Measurements from ENCODE around the gene HFE. TPM values are rescaled to one million over a fixed set of nuclear protein-coding genes. Genes with fewer than 3 reads are reported as not detected.
A peak's percentile ranks its signal among the peaks of the same experiment; 100 is the strongest.
"Not testable (repeated sequence)": the region's sequence is repeated elsewhere in the genome, so short reads cannot be mapped to it uniquely, and the experiment has no call there.

Gene HFE
- total RNA-seq, 1 experiment from 2014 or later, result 14.5 TPM

DNA sequence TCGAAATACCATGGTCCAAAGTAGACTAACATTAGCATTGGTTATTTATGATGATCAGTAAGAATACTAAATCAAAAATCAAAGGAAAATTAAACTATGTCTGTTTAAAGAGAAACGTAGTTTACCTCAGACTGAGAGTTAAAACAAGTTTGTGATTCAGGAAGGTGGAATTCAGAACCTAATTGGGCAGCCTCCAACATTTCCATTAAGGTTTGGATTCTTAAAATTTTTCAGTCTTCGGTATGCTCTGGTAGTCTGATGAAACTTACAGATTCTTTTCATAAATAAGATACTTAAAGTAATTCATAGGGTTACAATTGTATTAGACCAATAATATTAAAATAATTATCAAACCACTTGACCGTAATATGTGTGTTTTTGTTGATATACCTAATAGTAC, 18.6 kb downstream of the HFE start:
- DNase-seq (ENCODE audit: extremely low read depth, low read depth), result no peak

DNA sequence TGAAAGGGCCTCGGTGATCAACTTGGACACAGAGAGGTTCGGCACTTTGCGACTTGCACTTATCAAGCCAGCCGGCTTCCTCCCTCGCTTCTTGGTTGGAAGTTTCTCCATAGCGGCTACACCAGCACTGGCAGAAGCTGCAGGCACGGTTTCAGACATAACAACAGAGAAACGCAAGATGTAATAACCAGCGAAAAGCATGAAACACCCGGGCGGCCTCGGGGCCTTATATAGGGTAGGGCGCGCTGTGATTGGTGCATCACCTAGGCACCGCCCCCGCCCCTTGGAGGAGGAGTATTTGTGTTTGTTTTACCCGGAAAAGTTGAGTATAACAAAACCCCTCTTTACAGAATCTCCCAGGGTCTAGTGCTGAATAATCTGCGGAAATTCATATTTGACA, 20.7 kb downstream of the HFE start:
- no peak for DNase-seq (ENCODE audit: extremely low read depth, low read depth)

DNA sequence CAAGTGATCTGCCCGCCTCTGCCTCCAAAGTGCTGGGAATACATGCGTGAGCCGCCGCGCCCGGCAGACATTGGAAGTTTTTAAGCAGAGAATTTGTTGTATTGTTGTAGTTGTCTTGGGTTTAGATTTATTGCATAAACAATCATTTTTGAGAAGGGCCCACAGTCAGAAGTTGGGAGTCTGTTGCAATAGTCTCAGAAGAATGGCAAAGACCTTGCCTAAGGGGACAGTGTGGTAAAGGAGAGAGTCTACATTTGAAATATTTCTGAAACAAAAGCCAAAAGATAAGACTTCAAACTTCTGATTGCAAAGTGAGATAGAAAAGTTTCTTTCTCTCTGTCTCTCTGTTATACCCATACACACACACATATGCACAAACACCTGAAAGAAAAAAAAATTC, 22.5 kb downstream of the HFE start:
- no peak for DNase-seq (ENCODE audit: extremely low read depth, low read depth)

DNA sequence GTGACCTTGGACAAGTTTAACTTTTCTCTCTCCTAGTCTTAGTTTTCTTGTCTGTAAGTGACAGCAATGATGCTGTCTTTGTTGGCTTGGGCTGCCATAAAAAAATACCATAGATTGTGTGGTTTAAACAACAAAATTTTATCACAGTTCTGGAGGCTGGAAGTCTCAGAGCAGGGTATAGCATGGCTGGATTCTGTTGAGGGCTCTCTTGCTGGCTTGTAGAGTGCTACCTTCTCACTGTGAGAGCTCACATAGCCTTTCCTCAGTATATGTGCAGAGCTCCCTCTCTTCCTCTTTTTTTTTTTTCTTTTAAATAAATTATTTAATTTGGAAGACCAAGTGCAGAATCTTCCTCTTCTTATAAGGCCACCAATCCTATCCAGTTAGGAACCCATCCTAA, 26.3 kb downstream of the HFE start:
- no peak for DNase-seq (ENCODE audit: extremely low read depth, low read depth)

DNA sequence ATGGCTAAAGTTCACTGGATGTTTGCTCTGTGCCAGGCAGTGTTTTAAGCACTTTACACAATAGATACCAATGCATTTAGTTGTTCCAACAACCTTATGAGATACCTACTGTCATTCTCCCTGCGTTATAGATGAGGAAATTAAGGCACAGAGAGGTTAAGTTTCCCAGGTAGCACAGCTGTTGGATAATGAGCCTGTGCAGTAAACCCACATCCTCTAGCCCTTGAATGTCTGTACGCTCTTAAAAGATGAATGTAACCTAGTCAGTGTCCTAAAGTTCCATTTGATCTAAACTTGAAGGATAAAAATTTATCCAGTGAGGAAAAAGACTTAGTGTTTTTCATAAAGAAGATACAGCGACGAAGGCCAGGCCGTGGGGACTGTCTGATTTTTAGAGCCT, 28.0 kb downstream of the HFE start:
- DNase-seq (ENCODE audit: extremely low read depth, low read depth), result no peak

DNA sequence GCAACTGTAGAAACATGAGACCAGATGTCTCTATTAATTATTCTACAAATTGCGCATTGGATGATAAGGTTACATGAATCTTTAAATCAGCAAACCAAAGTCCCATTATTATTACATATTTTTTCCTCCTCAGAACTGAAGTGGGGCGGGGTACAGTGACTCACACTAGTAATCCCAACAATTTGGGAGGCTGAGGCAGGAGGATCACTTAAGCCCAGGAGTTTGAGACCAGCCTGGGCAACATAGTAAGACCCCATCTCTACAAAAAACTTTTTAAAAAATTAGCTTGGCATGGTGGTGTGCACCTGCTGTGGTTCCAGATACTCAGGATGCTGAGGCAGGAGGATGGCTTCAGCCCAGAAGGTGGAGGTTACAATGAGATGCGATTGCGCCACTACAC, 29.0 kb downstream of the HFE start:
- no peak for DNase-seq (ENCODE audit: extremely low read depth, low read depth)

DNA sequence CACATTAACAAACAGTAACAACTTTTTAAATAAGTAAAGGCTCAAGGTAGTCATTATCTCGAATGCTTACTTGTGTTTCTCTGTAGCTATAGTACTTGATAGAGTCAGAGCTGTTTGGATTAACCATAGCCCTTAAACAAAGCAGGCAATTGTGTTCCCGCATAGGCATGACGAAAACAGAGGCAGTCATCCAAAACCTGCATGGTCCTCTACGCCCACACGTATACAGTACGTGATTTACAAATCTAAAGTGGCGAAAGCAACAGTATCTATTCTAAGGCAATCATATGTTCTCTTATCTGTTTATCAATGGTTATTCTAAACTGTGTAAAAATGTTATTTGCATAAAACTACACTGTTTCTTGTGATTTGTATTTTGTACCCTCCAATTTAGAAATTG, 31.8 kb downstream of the HFE start:
- DNase-seq (ENCODE audit: extremely low read depth, low read depth), result no peak

DNA sequence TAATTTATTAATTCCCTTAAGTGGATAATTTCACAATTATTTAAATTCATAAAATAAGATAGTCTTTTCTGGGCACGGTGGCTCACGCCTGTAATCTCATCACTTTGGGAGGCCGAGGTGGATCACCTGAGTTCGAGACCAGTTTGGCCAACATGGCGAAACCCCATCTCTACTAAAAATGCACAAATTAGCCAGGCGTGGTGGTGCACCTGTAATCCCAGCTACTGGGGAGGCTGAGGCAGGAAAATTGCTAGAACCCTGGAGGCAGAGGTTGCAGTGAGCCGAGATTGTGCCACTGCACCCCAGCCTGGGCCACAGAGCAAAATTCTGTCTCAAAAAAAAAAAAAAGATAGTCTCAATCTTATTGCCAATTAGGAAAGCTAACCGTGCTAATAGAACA, 32.9 kb downstream of the HFE start:
- DNase-seq (ENCODE audit: extremely low read depth, low read depth), result not testable (repeated sequence)

DNA sequence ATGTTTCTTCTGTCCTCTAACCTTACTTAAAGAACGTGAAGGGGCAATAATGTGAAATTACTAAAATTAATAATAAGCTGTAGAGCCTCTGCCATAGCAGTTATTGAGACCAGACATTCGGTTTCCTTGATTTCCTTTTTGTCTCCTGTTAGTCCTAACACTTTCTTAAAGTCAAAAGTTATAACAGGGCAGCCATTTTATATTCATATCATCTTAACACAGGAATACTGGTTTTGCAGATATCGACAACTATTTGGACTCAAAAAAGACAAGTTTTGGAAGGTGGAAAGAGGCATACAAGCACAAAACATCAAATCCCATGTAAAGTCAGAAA, 33.5 kb downstream of the HFE start:
- no peak for DNase-seq (ENCODE audit: extremely low read depth, low read depth)

DNA sequence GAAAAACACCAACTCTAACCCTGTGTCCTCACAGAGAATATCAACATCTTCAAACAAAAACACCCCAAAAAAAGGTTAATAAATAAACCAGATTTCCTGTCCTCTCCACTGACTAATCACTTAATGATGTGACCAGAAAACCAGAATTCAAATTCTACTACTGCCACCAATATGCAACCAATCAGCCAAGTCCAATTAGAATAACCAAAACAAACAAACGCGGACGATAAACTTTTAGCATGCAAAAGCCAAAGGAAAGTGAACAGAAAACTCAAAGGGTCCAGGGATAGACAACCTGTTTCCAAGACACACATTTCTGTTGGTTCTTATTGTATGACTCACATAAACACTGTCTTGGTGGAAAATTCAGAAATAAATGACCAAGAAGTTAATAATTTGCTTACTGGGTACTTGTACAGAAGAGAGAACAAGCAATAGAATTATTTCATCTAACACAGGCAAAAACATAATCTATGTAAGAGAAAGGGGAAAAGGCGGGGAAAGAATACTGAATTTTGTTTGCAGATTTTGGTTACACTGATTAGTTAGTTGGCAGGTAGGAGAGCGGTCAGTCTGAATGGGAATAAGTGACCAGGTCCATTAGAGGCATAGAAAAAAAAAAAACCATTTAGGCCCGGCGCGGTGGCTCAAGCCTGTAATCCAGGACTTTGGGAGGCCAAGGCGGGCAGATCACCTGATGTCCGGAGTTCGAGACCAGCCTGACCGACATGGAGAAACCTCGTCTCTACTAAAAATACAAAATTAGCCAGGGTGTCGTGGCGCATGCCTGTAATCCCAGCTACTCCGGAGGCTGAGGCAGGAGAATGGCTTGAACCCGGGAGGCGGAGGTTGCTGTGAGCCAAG, 34.1 kb downstream of the HFE start:
- DNase-seq (ENCODE audit: extremely low read depth, low read depth), result no peak

DNA sequence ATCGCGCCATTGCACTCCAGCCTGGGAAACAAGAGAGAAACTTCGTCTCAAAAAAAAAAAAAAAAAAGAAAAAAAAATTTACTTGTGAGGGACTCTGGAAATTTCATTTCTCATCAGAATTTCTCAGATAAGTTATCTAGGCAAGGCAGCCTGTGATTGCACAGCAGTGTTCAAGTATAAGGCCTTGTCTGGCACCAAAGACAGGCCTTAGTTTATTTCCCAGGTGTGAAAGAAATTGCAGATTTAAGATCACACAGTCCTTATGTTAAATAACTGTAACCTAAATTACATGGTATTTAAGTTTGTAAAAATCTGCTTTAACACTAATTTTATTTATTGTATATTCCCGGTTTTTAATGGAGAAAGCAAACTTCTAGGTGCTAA, 34.8 kb downstream of the HFE start:
- no peak for DNase-seq (ENCODE audit: extremely low read depth, low read depth)

DNA sequence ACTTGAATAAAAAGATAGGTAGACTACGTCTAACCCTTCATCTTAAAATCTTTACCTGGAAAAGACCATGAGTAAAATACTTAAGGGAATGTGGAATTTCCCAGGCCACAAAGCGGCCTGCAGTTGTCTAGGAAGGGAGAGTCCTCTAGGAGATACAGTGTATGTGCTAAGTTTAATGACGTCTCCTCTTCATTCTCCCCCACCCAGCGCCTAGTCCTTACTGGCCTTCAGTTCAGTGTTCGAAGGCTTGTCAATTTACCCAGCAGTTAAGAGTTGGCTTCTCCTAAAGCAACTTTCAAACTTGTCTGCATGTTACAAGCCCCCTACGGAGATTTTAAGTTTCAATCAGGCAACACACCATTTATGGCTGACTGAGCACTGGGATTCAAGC, 35.2 kb downstream of the HFE start:
- peak; percentile 50 for DNase-seq (ENCODE audit: extremely low read depth, low read depth)

DNA sequence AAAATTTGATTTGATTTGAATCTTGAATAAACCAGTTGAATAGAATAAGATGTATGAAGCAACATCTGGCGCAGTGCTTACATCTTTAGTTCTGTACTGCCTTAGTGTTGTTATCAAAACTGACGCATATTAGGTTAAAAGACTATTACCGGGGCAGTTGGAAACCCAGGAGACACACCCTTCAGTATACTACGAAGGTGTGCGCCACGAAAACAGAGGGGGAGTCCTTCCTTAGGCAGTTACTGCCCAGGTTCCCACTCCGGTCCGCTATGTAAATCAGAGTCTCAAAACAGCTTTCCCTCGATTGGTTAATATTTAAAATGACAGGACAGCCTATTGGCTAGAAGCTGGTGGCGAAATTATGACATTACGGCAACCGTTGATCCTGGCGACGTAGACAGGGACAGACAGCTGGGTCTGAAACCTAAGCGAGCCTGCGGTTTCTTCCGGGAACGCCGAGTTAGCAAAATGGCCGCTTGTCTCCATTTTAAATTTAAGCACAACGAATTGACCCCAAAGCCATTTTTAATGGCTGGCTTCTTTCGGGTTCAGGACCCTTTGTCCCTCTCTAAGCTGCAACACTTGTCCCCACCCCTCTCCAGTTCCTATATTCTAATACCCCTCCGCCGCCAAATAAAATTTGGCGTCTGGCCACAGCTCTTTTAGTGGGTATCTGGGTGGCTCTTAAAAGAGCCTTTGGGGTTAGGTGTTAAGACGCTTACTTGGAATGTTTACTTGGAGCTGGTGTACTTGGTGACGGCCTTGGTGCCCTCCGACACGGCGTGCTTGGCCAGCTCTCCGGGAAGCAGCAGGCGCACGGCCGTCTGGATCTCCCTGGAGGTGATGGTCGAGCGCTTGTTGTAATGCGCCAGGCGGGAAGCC, 35.8 kb downstream of the HFE start:
- peak; percentile 97 for DNase-seq (ENCODE audit: extremely low read depth, low read depth)

DNA sequence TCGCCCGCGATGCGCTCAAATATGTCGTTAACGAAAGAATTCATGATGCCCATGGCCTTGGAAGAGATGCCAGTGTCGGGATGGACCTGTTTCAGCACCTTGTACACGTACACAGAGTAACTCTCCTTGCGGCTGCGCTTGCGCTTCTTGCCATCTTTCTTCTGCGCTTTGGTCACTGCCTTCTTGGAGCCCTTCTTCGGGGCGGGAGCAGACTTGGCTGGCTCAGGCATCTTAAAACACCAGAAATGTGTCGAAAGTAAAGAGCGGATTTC, 36.4 kb downstream of the HFE start:
- DNase-seq (ENCODE audit: extremely low read depth, low read depth), result no peak

DNA sequence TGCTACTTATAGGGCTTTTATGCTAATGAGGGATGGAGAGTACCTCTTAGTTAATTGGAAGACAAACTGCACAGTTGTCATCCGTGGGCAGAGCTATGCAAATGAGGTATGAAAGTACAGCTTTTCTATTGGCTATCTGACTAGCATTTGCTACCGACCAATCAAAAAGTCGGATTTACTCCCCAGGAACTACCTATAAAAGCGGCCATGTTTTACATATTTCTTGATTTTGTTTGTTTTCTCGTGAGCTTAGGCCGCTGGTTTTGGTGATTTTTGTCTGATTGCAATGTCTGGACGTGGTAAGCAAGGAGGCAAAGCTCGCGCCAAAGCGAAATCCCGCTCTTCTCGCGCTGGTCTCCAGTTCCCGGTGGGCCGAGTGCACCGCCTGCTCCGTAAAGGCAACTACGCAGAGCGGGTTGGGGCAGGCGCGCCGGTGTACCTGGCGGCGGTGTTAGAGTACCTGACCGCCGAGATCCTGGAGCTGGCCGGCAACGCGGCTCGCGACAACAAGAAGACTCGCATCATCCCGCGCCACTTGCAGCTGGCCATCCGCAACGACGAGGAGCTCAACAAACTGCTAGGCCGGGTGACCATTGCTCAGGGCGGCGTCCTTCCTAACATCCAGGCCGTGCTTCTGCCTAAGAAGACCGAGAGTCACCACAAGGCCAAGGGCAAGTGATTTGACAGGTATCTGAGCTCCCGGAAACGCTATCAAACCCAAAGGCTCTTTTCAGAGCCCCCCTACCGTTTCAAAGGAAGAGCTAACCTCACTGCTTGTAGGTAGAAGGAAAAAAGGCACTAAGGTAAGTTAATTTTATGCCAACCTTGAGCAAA, 36.9 kb downstream of the HFE start:
- DNase-seq (ENCODE audit: extremely low read depth, low read depth), result peak; percentile 98

DNA sequence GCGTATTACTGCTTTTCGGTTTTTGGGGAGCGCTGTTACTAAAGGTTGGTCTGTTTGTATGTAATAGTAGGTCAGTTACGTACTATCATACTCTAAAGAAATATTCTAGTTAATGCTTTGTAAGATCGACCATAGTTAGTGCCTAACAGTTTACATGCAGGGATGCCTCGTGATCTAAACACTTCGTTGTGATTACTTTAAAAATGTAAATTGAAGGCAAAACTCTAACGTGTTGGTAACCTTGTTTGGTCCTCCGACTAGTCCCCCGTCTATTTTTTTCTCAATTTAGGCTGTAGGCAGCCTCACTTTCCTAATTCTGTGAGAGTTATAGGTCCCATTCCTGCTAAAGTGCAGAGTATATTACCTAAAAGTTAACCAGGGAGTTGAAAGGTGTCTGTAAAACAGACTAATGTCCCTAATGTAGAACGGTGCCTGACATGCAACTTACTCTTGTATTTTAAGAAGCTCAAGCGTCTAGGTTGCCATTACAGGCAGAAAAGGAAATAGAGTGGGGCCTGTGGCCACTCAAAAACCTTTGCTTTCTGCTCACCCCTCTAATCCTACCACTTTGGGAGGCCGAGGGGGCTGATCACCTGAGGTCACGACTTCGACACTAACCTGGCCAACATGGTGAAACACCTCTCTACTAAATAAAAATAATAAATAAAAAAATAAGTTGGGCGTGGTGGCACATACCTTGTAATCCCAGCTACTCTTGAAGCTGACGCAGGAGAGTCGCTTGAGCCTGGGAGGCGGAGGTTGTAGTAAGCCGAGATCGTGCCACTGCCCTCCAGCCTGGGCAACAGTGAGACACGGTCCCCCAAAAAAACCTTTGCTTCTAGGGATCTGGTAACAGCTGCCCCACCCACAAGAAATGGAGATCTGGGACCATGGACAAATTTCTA, 37.8 kb downstream of the HFE start:
- no peak for DNase-seq (ENCODE audit: extremely low read depth, low read depth)

DNA sequence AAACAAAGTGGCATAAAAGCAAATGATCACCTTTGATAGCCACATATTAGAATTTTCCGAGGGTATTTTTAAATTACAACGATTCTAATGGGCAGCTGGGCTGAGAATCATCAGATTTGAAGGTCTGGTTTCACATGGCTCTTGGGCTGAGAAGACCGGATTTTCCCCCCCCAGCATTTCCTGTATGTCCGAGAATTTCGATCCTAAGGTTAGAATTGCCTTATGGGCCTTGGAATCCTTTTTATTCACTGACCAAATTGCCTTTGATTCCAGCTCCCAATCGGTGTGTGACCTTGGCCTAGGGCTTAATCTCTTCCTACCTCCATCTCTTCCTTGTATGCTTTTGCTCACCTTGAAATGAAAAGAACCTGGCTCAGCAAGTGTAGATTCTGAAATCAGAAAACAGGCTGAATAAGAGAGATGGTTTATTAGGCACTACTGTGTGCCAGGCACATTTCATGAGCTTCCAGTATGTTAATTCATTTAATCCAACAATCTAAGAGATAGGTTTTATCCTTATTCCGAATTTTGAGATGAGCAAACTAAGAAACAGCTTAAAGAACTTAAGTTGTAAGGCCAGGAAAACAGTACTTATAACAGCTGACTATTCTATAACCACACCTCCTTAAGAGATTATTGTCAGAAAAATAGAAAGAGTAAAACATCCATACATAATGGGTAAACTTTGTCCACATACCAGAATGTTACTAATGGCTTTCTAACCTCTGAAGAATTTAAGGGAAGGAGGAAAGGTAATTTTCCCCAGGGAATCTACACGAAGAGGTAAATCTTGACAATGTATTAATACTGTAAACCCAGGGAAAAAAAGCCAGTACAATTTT, 39.4 kb downstream of the HFE start:
- DNase-seq (ENCODE audit: extremely low read depth, low read depth), result no peak

DNA sequence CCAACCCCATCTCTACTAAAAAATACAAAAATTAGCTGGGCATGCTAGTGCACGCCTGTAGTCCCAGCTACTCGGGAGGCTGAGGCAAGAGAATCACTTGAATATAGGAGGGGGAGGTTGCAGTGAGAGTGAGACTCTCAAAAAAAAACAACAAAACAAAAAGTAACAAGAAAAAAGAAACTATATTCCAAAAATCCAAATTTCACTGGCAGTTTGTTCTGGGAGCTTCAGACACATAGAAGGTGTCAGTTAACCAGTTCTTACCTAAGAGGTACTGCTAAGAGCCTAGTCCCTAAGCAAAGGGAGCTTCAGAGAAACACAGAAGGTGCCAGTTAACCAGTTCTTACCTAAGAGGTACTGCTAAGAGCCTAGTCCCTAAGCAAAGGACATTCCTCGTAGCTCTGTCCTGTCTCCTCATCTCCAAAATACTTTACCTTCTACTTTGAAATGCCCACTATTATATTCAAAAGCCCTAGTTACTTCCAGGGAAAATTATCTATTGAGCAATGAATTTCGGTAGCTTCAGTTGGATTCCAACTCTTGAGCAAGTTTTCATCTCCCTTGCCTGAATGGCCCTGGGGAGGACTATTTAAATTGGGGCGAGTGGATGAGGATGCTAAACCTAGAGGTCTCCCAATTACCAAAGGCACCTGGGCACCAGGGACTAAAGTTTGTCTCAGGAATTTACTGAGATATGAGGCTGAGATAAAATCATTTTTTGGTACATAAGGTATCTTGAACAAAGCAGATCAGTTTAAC, 41.0 kb downstream of the HFE start:
- no peak for DNase-seq (ENCODE audit: extremely low read depth, low read depth)

DNA sequence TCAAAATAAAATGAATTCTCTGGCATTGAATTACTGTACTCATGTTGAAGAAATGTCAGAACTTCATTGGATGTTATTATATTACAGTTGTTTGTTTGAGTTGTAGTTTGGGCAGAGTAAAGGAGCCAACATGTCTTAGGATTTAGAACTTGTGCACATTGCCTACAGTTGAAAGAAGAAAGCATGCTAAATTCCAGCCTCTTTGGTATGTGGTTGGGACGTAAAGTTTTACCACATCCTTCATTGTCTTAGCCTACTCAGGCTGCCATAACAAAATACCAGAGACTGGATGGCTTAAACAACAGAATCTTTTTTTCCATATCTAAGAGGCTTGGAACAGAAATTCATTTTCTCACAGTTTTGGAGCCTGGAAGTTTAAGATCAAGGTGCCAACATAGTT, 42.4 kb downstream of the HFE start:
- DNase-seq (ENCODE audit: extremely low read depth, low read depth), result no peak
